Measurements from ENCODE around the gene LYZ. TPM values are rescaled to one million over a fixed set of nuclear protein-coding genes. Genes with fewer than 3 reads are reported as not detected.

The LYZ gene
- total RNA-seq, 1 experiment from 2014 or later: not detected

DNA sequence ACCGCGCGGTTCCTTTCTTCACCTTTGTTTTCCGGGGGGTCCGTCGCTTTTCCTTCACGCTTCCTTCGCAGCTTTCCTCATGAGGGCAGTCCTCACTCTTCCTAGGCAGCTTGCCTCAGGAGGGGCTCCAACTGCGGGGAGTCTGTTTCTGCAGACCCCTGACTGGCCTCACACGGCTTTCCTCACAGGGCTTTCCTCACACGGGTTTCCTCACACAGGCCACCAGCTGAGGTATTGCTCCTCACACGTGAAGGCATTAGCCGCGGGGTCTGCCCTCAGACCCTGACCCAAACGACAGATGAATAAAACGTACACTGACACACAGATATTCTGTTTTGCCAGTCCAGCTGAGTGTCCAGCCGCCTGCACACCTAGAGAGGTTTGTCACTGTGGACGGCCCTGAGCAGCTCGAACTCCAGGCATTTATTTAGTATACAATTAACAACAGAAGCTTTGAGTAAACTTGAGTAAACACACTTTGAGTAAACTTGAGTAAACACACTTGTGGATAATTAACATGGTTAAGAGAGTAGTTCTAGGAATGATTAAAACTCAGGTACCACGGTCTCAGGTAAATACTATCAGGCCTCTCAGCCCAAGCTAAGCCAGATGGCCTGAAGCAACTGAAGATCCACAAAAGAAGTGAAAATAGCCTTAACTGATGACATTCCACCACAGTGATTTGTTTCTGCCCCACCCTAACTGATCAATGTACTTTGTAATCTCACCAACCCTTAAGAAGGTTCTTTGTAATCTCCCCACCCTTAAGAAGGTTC, 16.1 kb upstream of the LYZ start:
- Histone ChIP-seq H3K4me3 (no peak overlapping the region), H3K27ac (no peak overlapping the region), H3K9me3 (replicated peaks) (no peaks in the 10 kb centered on the region), H3K36me3 (no peaks in the 10 kb centered on the region), H3K27me3 (no peaks in the 10 kb centered on the region), H3K4me1 (0 out of 2 replicates have a peak, but pooled peaks cover 3% of the 10 kb centered on the region)
- DNase-seq: no peak

DNA sequence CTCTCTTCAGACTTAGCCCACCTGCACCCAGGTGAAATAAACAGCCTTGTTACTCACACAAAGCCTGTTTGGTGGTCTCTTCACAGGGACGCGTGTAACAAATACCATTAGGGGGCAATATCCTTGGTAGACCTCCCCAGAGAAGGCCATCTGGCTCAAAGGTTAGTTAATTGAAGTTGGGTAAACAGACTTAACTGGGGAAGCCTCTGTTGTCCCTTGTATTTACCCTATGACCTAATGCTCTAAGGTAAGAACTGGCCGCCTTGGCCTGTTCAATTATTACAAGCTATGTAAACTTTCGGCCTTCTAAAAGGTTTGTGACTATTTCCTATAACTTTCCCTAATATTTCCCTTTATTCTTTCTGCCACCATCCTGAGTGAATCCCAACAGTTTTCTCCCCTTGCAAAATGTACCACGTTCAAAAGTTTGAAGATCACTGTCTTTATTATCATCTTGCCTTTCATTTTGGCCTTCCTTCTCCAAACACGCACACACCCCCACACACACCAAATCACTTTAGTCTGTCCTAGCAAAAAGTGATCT, 15.3 kb upstream of the LYZ start:
- H3K4me1 ChIP-seq: 0 out of 2 replicates have a peak, but pooled peaks cover 3% of the 10 kb centered on the region
- H3K27me3 ChIP-seq: no peaks in the 10 kb centered on the region
- no peak for DNase-seq
- H3K27ac ChIP-seq: no peak overlapping the region
- no peak overlapping the region for H3K4me3 ChIP-seq
- H3K9me3 ChIP-seq (replicated peaks): no peaks in the 10 kb centered on the region
- no peaks in the 10 kb centered on the region for H3K36me3 ChIP-seq

DNA sequence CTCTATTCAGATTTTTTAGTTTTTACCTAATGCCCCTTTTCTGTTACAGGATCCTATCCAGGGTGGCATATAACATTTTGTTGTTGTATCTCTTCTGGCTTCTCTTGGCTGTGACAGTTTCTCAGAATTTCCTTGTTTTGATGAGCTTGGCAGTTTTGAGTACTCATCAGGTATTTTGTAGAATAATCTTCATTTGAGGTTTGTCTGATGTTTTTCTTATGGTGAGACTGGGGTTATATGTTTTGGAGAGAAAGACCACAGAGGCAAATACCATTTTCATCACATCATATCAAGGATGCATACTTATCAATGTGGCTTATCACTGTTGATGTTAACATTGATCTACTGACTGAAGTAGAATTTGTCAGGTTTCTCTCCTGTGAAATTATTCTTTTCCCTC, 14.0 kb upstream of the LYZ start:
- H3K9me3 ChIP-seq (replicated peaks): no peaks in the 10 kb centered on the region
- 0 out of 2 replicates have a peak, but pooled peaks cover 3% of the 10 kb centered on the region for H3K4me1 ChIP-seq
- no peak overlapping the region for H3K4me3 ChIP-seq
- no peaks in the 10 kb centered on the region for H3K27me3 ChIP-seq
- H3K36me3 ChIP-seq: no peaks in the 10 kb centered on the region
- no peak overlapping the region for H3K27ac ChIP-seq
- DNase-seq: no peak

DNA sequence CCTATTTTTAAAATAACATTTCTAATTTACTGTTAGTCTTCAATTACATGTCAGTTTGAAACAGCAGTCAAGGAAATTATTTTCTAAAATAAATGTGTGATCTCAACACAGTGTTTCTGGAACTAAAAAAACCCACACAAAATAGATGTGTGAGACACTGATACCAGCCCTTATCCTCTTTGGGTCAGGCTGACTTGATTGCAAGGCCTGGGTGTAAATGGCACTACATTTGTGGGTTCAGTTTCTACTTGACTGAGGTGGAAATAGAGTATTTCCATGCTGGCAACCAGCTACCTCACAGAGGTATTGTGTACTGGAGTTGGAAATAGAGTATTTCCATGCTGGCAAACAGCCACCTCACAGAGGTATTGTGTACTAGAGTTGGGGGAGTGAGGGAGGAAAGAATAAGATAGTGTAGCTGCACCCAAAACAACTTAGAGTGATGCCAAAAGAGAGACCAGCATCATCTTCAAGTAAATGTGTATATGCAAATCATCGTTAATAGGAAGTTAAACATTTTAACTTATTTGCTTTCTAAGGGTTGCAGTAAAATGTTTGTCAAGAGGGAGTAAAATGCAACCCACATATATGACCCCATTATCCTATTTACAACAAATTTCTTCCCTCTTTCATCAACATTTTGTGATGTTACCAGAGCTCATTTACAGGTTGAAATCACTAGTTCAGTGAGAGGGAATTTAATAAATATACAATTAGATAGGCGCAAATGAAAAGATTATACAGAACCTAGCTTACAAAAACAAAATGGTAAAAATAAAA, 10.7 kb upstream of the LYZ start:
- Histone ChIP-seq H3K27me3 (no peaks in the 10 kb centered on the region), H3K9me3 (replicated peaks) (no peaks in the 10 kb centered on the region), H3K36me3 (no peaks in the 10 kb centered on the region), H3K4me1 (no peaks in the 10 kb centered on the region), H3K4me3 (no peak overlapping the region), H3K27ac (no peak overlapping the region)
- DNase-seq: no peak

DNA sequence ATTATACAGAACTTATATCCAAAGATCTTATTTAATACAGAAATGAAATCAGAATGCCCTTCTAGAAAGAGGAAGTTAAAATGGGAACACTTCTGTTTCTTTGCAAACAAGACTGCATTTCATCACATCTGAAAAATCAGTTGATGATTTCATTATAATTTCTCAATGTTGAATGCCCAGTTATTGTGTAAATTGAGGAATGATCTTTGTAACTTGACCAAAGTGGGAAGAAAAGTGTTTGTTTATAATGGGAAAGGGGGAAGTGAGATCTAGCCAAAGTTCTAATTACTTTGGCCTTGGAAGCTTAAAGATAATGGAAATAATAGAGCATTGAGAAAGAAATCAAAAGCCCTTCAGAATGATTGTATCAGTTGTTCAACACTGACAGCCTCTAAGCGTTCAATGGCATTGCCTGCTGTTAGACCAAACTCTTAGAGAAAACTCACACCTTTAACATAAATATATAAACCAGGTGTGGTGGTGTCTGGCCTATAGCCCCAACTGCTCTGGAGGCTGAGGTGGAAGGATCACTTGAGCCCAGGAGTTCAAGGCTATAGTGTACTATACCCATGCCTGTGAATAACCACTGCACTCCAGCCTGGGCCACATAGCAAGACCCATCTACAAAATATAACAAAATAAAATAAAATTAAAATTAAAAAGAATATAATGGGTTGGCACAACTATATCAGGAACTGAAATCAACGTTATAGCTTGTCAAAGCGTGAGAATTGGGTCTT, 9.9 kb upstream of the LYZ start:
- Histone ChIP-seq H3K36me3 (no peaks in the 10 kb centered on the region), H3K27me3 (no peaks in the 10 kb centered on the region), H3K4me3 (no peak overlapping the region), H3K4me1 (no peaks in the 10 kb centered on the region), H3K9me3 (replicated peaks) (no peaks in the 10 kb centered on the region), H3K27ac (no peak overlapping the region)
- DNase-seq: no peak

DNA sequence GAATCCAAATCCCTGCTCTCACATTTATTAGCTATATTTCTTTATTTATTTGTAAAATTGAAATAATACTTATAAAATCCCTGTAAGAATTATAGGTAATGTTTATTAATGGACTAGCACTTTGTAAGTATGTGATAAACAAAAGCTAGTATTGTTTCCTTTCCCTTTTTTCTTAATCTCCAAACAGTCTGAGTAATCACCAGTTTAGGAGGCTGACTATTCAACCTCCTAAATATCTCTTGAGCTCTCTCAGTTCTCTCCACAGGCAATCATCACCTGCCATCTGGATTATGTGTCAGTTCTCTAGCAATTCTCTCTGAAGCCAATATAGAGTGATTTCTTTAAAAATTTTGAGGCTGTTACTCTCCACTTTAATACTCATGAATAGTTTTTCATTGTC, 9.2 kb upstream of the LYZ start:
- Histone ChIP-seq H3K4me3 (no peak overlapping the region), H3K27ac (no peak overlapping the region), H3K4me1 (no peaks in the 10 kb centered on the region), H3K36me3 (no peaks in the 10 kb centered on the region), H3K27me3 (no peaks in the 10 kb centered on the region), H3K9me3 (replicated peaks) (no peaks in the 10 kb centered on the region)
- DNase-seq: no peak

DNA sequence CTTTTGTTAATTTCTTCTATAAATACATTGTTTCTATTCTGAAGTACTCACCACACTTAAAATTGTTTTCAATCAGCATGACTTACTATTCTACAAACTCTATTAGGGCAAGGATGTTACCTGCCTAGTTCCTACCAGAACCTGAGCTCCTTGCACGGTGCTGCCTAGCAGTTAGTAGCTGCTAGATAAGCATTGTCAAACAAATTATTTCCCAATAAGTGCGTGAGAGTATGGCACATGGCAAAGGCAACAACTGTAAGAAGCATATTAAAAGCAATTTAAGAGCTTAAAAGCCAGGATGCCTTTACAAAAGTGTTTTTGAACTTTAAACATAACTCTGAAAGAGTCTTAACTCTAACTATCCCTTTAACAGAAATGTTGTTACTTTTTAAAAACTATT, 8.2 kb upstream of the LYZ start:
- H3K27ac ChIP-seq: no peak overlapping the region
- no peak overlapping the region for H3K4me3 ChIP-seq
- H3K27me3 ChIP-seq: no peaks in the 10 kb centered on the region
- H3K9me3 ChIP-seq (replicated peaks): no peaks in the 10 kb centered on the region
- no peaks in the 10 kb centered on the region for H3K36me3 ChIP-seq
- H3K4me1 ChIP-seq: no peaks in the 10 kb centered on the region
- DNase-seq: no peak

DNA sequence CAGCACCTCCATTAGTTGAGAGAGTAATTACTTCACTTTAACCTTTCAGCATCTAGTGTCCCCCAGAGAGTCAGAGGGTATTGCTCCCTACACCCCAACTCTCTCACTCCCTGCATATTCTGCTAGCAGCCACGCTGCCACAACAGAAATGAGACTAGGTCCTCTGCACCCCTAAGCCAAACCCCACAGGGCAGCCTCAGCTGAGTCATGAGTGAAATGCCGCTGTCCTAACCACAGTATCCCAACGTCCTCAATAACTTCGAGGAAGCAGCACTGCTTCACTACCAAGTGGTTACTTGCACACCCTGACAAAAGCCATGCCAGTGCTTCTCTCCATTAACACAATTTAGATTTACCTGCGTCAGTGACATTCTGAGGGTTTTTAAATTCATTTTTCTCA, 6.9 kb upstream of the LYZ start:
- DNase-seq: no peak
- H3K36me3 ChIP-seq: no peaks in the 10 kb centered on the region
- H3K27ac ChIP-seq: no peak overlapping the region
- no peaks in the 10 kb centered on the region for H3K27me3 ChIP-seq
- H3K9me3 ChIP-seq (replicated peaks): no peaks in the 10 kb centered on the region
- H3K4me1 ChIP-seq: no peaks in the 10 kb centered on the region
- no peak overlapping the region for H3K4me3 ChIP-seq

DNA sequence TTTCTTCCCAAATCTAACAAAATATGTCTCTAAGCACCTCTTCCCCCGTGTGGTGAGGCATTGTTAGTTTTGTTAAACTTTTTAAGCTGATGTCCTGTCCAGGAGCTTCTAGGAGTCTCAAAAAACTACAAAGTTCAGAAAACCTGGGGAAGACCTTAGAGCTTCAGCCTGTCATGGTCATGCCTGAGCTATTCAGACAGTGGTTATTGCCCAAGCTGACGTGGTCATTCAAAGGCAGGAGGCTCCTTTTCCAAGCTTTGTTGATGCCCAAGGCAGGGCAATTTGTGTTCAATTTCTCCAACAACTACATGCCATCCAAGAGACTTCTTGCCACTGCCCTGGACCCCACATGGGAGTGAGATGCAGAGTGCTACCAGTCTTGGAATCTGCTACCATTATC, 5.8 kb upstream of the LYZ start:
- Histone ChIP-seq H3K4me1 (no peaks in the 10 kb centered on the region), H3K9me3 (replicated peaks) (no peaks in the 10 kb centered on the region), H3K4me3 (no peak overlapping the region), H3K36me3 (no peaks in the 10 kb centered on the region), H3K27me3 (no peaks in the 10 kb centered on the region), H3K27ac (no peak overlapping the region)
- no peak for DNase-seq

DNA sequence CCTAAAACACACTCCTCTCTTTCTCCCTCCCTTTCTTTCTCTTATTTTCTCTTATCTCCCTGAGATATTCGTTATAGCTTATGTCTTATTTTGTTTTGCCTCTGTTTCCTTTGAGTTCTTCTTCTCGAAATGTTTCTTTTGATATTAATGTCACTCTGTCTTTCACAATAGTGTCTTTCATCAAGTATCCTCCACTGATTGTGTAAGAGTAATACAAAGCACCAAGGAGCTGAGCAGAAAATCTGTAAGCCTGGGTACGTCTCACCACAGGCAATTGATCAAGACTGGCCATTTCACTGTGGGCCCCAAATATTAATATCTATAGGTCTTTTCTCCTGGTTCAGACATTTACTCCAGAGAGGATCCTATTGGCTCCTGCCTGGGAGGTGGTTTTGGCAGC, 4.8 kb upstream of the LYZ start:
- Histone ChIP-seq H3K9me3 (replicated peaks) (no peaks in the 10 kb centered on the region), H3K4me3 (no peak overlapping the region), H3K27ac (no peak overlapping the region), H3K4me1 (no peaks in the 10 kb centered on the region), H3K27me3 (no peaks in the 10 kb centered on the region), H3K36me3 (no peaks in the 10 kb centered on the region)
- no peak for DNase-seq

DNA sequence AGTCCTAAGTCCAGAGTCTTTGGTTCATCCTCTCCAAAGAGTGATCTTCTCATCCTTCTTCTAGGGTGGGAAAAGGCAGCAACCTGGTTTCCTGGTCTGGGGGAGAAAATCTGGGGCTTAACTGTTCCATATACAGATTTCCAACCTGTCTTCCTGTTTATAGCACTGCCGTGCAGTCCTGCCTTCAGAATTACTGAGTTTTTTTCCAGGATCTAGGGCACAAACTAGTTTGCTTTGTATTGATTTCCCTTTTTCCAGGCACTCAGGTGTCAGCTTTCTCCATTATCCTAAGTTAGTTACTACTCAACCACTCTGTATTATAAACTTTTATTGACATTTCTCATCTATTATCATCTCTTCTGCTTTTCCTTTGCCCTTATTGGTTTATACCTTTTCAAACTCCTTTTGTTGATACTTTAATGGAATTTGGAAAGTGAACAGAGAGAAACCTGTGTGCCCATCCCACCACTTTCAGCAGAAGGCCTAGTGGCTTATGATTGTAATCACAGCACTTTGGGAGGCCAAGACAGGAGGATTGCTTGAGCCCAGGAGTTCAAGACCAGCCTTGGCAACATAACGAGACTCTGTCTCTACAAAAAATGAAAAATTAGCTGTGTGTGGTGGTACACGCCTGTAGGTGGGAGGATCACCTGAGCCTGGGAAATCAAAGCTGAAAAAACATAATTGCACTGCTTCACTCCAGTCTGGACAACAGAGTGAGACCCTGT, 4.1 kb upstream of the LYZ start:
- no peak overlapping the region for H3K27ac ChIP-seq

DNA sequence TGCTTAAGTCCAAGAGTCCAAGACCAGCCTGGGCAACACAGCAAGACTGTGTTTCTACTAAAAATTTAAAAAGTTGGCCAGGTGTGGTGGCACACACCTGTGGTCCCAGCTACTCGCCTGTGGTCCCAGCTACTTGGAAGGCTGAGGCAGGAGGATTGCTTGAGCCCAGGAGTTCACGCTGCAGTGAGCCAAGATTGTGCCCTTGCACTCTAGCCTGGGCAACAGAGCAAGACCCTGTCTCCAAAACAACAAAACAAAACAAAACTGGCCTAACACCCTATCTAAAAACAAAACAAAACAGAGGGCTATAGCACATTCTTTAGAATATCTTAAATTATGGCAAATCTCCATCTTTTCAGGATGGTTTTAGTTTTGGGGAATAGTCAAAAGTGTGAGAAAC, 3.1 kb upstream of the LYZ start:
- H3K4me1 ChIP-seq: no peaks in the 10 kb centered on the region
- H3K9me3 ChIP-seq (replicated peaks): no peaks in the 10 kb centered on the region
- no peak overlapping the region for H3K27ac ChIP-seq
- no peak overlapping the region for H3K4me3 ChIP-seq
- no peaks in the 10 kb centered on the region for H3K36me3 ChIP-seq
- DNase-seq: no peak
- H3K27me3 ChIP-seq: no peaks in the 10 kb centered on the region

More for the DNA sequence above, 4.1 kb upstream of the LYZ start:
- H3K36me3 ChIP-seq: no peaks in the 10 kb centered on the region
- H3K4me1 ChIP-seq: no peaks in the 10 kb centered on the region
- DNase-seq: no peak
- H3K9me3 ChIP-seq (replicated peaks): no peaks in the 10 kb centered on the region
- no peak overlapping the region for H3K4me3 ChIP-seq
- H3K27me3 ChIP-seq: no peaks in the 10 kb centered on the region

DNA sequence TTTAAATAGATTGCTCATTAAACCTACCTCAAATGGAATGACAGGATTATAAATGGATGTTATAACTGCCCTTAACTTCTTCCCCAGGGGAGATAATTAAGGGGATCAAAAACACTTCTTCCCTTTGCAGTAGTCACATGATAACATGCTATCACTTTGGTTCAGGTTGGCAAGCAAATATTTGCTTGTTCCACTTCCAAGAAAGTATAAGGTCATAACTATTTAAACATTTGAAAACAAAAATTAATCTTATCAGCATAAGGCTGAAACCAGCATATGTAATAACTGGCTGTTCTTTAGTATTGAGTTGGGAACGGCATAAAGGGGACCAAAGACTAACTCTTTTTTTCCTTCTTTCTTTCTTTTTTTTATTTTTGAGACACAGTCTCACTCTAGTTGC, 2.4 kb upstream of the LYZ start:
- Histone ChIP-seq H3K4me1 (no peaks in the 10 kb centered on the region), H3K4me3 (no peak overlapping the region), H3K9me3 (replicated peaks) (no peaks in the 10 kb centered on the region), H3K36me3 (no peaks in the 10 kb centered on the region), H3K27me3 (no peaks in the 10 kb centered on the region), H3K27ac (no peak overlapping the region)
- DNase-seq: no peak

DNA sequence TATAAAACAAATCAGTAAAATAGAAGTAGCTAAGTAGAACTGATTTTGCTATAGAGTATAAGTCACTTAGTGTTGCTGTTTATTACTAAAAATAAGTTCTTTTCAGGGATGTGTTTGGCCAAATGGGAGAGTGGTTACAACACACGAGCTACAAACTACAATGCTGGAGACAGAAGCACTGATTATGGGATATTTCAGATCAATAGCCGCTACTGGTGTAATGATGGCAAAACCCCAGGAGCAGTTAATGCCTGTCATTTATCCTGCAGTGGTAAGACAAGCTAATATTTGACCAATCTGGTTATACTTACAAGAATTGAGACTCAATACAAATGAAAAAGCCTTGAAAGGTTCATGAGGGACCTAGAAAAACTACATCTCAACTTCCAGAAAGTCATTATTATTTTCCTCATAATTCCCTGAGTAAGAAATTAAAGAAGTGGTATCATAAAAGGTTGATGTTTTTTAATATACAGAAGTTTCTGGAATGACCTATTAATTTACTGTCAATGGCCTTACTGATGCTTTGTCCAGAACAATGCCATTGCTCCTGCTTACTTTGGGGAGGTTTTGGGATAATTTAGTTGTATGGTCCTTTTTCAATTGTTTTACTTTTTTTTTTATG, 1.9 kb downstream of the LYZ start:
- no peak overlapping the region for H3K4me3 ChIP-seq

More for the DNA sequence above, 1.9 kb downstream of the LYZ start:
- Histone ChIP-seq H3K27ac (no peak overlapping the region), H3K36me3 (no peaks in the 10 kb centered on the region), H3K27me3 (no peaks in the 10 kb centered on the region), H3K4me1 (no peaks in the 10 kb centered on the region), H3K9me3 (replicated peaks) (no peaks in the 10 kb centered on the region)
- DNase-seq: no peak

Measured in SJCRH30 (cell line).